Stimulated activated CD4-positive, alpha-beta T cell treated with anti-CD3 and anti-CD28 coated beads, TNF-alpha, amount 100 ng/mL, for 4 hours (primary cell): ENCODE measurements around the gene UNC5A.

Experiments
- DNase-seq, 3 experiments: peaks; one replicate each; pipeline ENCODE4 v3.0.0-alpha.2; 2020; ENCODE audit warnings: low read depth in 3 of 3

UNC5A gene

GRCh38 chr5:176929654-176930053 lies 119.3 kb downstream of the UNC5A start:
- DNase-seq = no peak
